Thyroid gland (tissue), 4 donors: Measurements from ENCODE around the gene MTSS2.

ENCODE experiments used
- POLR2A ChIP-seq, 2 donors: fragments of 450-650 bp; IDR thresholded peaks; one replicate each; pipeline ENCODE4 v1.6.1; 2017; ENCODE audit warnings: antibody characterized with exemption in 2 of 2, mild to moderate bottlenecking in 2 of 2, moderate library complexity in 1 of 2
- TF ChIP-seq, protein P1 (sequence below), 6 experiments: fragments of 200-600 bp in 3 of 6; fragments of 450-650 bp in 3 of 6; sonication (generic) in 3 of 6; IDR thresholded peaks; one replicate each; pipeline ENCODE4 v1.5.1; 2016 to 2019; ENCODE audit warnings: antibody characterized with exemption in 6 of 6, mild to moderate bottlenecking in 2 of 6, inconsistent platforms in 1 of 6, moderate library complexity in 1 of 6

- TF ChIP-seq, protein P1, sequence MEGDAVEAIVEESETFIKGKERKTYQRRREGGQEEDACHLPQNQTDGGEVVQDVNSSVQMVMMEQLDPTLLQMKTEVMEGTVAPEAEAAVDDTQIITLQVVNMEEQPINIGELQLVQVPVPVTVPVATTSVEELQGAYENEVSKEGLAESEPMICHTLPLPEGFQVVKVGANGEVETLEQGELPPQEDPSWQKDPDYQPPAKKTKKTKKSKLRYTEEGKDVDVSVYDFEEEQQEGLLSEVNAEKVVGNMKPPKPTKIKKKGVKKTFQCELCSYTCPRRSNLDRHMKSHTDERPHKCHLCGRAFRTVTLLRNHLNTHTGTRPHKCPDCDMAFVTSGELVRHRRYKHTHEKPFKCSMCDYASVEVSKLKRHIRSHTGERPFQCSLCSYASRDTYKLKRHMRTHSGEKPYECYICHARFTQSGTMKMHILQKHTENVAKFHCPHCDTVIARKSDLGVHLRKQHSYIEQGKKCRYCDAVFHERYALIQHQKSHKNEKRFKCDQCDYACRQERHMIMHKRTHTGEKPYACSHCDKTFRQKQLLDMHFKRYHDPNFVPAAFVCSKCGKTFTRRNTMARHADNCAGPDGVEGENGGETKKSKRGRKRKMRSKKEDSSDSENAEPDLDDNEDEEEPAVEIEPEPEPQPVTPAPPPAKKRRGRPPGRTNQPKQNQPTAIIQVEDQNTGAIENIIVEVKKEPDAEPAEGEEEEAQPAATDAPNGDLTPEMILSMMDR (IDR thresholded peaks at IDR 0.05): no peak
- TF ChIP-seq POLR2A (IDR thresholded peaks at IDR 0.05): no peak
Measured at GRCh38 chr16:70698901-70699300, 13.0 kb upstream of the MTSS2 start.
